ENCODE results near the gene KRTAP17-1. TPM values are rescaled to one million over a fixed set of nuclear protein-coding genes. Genes with fewer than 3 reads are reported as not detected.

KRTAP17-1 gene, protein sequence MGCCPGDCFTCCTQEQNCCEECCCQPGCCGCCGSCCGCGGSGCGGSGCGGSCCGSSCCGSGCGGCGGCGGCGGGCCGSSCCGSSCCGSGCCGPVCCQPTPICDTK
- not detected for total RNA-seq

DNA sequence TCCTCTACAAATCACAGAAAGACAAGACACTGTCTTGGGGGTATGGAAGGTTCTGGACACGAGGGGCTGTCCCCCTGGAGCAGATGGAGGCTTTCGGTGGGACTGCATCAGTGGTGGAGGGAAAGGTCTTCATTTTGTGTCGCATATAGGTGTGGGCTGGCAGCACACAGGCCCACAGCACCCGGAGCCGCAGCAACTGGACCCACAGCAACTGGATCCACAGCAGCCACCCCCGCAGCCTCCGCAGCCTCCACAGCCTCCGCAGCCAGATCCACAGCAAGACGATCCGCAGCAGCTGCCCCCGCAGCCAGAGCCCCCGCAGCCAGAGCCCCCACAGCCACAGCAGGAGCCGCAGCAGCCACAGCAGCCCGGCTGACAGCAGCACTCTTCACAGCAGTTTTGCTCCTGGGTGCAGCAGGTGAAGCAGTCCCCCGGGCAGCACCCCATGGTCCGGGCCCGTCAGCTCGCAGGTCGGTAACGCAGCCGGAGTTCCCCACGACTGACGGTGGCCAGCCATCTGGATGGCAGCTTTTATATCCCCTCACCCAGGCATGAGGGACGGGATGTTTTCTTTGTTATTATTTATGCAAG is at the start of gene KRTAP17-1:
KRTAP17-1 (minus strand) TSS at position 507 of the 591 bp plus-strand sequence; CDS start at position 447, 60 bp downstream.
- Mint-ChIP-seq H3K27ac (no peak within 1 kb of the TSS), H3K9me3 (peaks cover 9% of the 10 kb centered on the region), H3K36me3 (ENCODE audit: low read depth) (no peaks in the 10 kb centered on the region), H3K4me1 (ENCODE audit: low read depth) (peaks cover 10% of the 10 kb centered on the region), H3K27me3 (no peaks in the 10 kb centered on the region), H3K4me3 (no peak within 1 kb of the TSS)
- no peak for TF ChIP-seq CTCF (IDR thresholded peaks at IDR 0.05)
- no peak for DNase-seq
- no peak for ATAC-seq
- POLR2A ChIA-PET = no interaction called here
- CTCF ChIA-PET = interaction anchor here (0.9 to 3.1 kb wide), 3 partner anchors 7 to 21 kb away, joined by 3 to 21 read pairs (median 3); no protein-coding TSS in a partner anchor
- intact Hi-C loops (cut with micrococcal nuclease) = no loop called here

DNA sequence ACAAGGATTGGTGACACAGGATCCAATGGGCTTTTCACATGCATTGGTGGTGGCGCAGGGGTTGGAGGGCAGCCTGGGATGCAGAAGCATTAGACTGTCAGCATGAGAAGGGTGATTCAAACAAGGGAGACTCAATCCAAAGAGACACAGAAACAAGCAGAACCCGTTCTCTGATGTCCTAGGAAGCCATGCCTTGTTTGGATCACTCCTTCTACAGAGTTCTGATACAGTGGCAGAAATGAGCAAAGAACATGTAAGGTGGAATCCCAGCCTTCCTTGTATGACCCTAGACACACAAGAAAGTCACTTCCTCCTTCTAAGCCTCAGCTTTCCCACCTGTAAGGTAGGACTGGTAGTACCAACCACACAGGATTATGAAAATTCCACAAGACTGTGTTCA is 48.4 kb upstream of the KRTAP17-1 start:
- intact Hi-C loops (cut with micrococcal nuclease) = no loop called here
- H3K4me1 Mint-ChIP-seq (ENCODE audit: low read depth) = no peaks in the 10 kb centered on the region
- DNase-seq = no peak
- no peaks in the 10 kb centered on the region for H3K36me3 Mint-ChIP-seq (ENCODE audit: low read depth)
- no peaks in the 10 kb centered on the region for H3K27me3 Mint-ChIP-seq
- CTCF ChIA-PET = no interaction called here
- no peak for TF ChIP-seq CTCF (IDR thresholded peaks at IDR 0.05)
- POLR2A ChIA-PET = no interaction called here
- H3K4me3 Mint-ChIP-seq = no peak overlapping the region
- H3K27ac Mint-ChIP-seq = no peak overlapping the region
- H3K9me3 Mint-ChIP-seq = no peaks in the 10 kb centered on the region
- no peak for ATAC-seq

GRCh38 chr17:41360296-41360995 is 44.9 kb upstream of the KRTAP17-1 start:
- ATAC-seq (no peak), DNase-seq (no peak)
- Mint-ChIP-seq H3K36me3 (ENCODE audit: low read depth) (no peaks in the 10 kb centered on the region), H3K4me1 (ENCODE audit: low read depth) (no peaks in the 10 kb centered on the region), H3K27me3 (no peaks in the 10 kb centered on the region), H3K9me3 (peaks cover 2% of the 10 kb centered on the region), H3K4me3 (no peak overlapping the region), H3K27ac (no peak overlapping the region)
- ChIA-PET POLR2A (no interaction called here), CTCF (interaction anchor here (0.7 kb wide), 1 partner anchor 363 kb away, joined by 3 read pairs; no protein-coding TSS in a partner anchor)
- intact Hi-C loops (cut with micrococcal nuclease) = no loop called here
- no peak for TF ChIP-seq CTCF (IDR thresholded peaks at IDR 0.05)

DNA sequence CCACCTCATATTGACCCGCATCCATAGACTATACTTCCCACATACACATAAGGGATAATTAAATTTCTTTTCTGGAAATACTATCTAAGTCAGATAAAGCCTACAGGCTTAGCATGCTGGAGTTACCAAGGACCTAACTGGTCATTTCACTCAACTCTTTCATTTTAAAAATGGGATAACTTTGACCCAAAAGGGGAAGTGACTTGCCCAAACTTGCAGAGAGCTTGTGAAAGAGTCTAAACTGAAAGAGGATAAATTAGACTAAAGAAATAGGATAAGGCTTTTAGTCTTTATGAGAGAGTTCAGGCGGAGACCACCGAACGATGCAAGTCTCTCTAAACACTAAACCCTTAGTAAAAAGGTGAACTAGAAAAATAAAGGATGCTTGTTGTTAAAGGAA is 39.0 kb upstream of the KRTAP17-1 start:
- POLR2A ChIA-PET = interaction anchor here (0.6 kb wide), 1 partner anchor 674 kb away, joined by 3 read pairs; no protein-coding TSS in a partner anchor
- H3K36me3 Mint-ChIP-seq (ENCODE audit: low read depth) = no peaks in the 10 kb centered on the region
- H3K27ac Mint-ChIP-seq = no peak overlapping the region
- H3K27me3 Mint-ChIP-seq = peaks cover 2% of the 10 kb centered on the region
- CTCF ChIA-PET = interaction anchor here (1.0 to 1.3 kb wide), 2 partner anchors 25 to 28 kb away, joined by 3 read pairs; partner anchors contain the start of gene KRT34
- intact Hi-C loops (cut with micrococcal nuclease) = no loop called here
- H3K4me1 Mint-ChIP-seq (ENCODE audit: low read depth) = peaks cover 4% of the 10 kb centered on the region
- peaks cover 2% of the 10 kb centered on the region for H3K9me3 Mint-ChIP-seq
- TF ChIP-seq CTCF (IDR thresholded peaks at IDR 0.05) = no peak
- no peak overlapping the region for H3K4me3 Mint-ChIP-seq
- DNase-seq = no peak
- ATAC-seq = no peak

All from activated CD8-positive, alpha-beta T cell treated with anti-CD3 and anti-CD28 coated beads for 36 hours (primary cell).